Stimulated activated CD8-positive, alpha-beta memory T cell treated with anti-CD3 and anti-CD28 coated beads, Interleukin-4, amount 100 ng/mL, for 1 hour (primary cell): ENCODE data around the gene XPNPEP3.
"Not testable (repeated sequence)": the region's sequence is repeated elsewhere in the genome, so short reads cannot be mapped to it uniquely, and the experiment has no call there.

Experiments used
- DNase-seq, 2 donors: peaks; one replicate each; pipeline ENCODE4 v3.0.0-alpha.2; 2020; ENCODE audit warnings: low read depth in 2 of 2, low spot score in 1 of 2

The XPNPEP3 gene

DNA sequence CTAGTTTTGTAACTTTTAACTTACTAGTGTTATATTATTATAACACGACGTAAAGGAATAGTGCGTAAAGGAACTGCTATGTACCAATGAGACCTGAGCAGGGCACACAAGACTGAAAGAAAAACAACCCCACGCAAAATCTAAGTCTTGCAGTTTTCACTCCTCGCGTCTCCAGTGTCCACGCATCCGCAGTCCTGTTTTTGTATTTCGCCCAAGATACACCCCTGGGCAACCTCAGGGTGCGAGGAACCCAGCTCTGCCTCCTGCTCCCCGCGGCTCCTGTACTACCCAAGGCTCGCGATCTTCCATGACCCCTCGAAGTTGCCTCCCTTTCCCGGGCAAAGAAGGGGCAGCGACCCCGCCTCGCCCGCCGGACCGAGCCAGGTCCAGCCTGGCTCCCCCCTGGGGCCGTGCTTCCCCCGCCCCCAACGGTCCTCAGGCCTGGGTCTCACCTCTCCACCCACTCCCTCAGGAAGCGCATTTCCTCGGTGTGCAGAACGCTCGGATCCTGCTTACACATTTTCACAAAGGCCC lies 902 bp upstream of the XPNPEP3 start:
- DNase-seq: no peak

DNA sequence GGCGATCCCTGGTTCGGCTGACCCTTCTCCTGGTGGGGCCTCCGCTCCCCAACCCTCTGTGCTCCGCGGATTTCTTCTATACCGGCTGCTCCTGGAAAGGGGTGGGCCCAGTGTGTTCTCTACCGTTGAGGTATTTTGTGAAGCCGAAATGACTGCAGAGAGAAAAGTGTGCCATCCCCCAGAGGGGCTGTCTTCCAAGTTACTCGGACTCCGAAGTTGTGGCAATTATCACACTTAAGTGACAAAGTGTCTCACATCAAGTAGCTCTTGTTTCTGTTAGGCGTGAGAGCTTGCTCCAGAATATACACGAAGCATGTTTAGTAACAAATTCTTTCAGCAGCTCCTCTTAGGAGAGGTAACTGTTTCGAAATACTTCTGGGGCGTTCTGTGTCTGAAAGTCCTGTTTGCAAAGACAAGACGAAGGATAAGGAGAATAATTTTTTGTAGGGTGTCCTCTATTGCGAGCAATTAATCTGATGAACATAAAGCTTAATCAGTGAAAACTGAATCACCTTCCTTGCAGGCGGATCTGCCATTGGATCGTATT lies 434 bp downstream of the XPNPEP3 start:
- DNase-seq: no peak

DNA sequence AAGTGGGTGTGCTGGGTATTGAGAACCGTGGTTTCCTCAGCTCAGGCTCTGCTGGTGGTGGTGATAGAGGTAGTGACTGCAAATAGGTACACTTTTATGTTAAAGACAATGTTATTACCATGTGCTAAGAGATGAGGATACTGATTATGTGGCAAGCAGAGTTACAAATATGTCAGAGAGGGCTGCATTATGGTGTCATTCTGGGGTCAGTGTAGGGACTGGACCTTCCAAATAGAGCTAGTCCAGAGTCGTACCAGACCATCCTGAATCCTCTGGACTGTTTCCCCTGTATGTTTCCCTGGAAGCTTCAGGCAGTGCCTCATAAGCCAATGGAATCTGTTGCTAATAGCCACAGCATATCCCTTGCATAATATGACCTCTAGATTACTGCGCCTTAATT lies 5.1 kb downstream of the XPNPEP3 start, which contains the start of gene DNAJB7:
TSS of gene DNAJB7 (minus strand) at position 101 of the 400 bp plus-strand sequence. CDS start 119 bp downstream, outside the sequence.
- DNase-seq: no peak

DNA sequence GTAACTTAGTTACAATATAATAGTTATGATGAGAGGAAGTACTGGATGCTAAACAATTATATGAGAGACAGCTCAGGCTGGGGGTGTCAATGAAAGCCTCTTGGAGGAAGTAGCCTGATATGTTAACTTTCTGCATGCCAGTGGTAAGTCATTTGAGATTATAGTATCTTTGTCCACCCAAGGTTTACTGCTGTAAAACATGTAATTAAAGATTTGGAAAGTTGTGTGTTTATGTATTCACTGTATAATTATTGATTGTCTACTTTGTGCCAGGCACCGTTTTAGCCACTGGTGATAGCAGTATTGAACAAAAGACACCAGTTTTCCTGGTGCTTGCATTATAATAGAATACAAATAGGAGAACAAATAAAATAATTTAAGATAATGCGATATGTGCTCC lies 5.6 kb downstream of the XPNPEP3 start:
- no peak for DNase-seq

DNA sequence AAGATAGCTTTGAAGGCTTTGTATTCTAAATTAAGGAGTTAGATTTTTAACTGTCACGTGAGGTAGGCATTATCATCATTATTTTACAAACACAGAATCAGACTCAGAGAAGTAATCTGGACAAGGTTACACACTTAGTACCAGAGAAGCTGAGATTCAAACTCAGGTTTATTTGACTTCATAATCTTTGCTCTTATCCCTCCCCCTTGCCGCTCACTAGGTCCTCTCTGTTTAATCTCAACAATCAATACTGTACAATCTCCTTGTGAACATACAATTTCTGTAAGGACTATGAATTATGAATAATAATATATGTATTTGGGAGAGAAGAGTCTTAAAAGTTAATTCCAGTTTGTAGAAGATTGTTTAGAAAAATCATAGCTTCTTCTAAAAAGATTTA lies 10.2 kb downstream of the XPNPEP3 start:
- DNase-seq: no peak

DNA sequence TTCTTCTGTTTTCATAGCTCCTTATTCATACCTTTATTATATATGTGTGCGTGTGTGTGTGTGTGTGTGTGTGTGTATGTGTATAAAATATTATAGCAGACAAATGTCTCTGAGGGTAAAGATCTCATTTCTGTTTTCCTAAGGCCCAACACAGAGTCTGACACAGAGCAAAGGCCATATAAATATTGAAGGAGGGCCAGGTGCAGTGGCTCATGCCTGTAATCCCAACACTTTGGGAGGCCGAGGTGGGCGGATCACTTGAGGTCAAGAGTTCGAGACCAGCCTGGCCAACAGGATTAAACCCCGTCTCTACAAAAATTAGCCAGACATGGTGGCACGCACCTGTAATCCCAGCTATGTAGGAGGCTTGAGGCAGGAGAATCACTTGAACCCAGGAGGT lies 11.4 kb downstream of the XPNPEP3 start:
- not testable (repeated sequence) for DNase-seq

DNA sequence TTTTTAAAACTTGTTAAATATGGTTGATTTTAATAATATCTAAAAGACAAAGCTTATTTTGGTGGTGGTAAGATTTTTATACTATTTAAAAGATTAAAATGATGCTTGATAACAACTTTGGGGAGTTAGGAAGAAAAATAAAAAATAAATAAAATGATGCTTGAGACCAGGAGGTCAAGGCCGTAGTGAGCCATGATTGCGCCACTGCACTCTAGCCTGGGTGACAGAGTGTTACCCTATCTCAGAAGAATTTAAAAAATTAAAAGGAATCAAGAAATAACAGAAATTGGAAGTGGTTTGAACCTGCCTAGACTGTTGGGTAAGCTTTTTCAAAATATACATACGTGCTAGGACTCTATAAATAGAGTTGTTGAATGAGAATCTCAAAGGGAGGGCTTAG lies 17.1 kb downstream of the XPNPEP3 start:
- no peak for DNase-seq

DNA sequence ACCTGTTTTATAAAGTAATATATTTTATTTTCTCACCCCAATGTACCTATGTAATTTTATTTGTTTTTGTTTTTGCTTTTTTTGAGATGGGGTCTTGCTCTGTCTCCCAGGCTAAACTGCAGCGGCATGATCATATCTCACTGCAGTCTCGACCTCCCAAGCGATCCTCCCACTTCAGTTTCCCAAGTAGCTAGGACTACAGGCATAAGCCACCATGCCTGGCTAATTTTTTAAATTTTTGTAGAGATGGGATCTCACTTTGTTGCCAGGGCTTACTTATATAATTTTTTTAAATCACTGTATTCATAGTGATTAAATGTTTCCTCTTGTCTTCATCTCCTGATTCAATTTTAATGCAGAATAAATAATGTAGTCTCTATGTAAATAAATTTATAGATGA lies 18.2 kb downstream of the XPNPEP3 start:
- no peak for DNase-seq

DNA sequence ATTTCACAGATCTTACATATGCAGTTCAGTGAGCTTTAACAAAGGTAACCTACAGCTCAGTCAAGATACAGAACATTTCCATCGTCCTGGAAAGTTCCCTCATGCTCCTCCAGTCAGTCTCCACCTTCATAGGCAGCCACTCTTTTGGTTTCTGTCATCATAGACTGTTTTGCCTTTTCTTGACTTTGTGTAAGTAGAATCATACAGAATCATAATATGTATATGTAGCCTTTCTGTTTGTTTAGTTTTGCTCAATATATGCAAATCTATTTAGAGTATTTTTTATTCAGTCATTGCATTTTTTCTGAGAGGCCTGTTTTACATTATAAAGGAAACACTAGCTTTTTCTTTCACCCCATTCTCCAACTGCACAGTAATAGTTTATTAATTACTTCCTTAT lies 20.0 kb downstream of the XPNPEP3 start:
- no peak for DNase-seq

DNA sequence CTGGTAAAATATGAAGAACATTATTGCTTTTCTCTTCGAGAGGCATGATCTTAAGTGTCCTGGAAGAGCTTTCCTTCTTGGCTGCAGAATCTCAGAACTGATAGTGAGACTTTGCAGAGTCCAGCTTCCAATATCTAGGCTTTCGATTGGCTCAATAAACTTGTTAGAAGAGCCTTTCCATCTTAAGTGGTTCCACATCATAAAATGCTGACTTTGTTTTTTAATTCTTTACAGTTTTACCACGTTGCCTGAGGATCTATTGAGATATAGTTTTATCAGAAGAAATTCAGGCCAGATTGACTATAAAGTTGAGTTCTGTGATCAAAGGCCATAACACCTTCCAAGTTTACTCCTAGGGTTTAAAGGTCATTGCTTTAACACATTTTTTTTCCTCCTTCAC lies 20.5 kb downstream of the XPNPEP3 start:
- no peak for DNase-seq

DNA sequence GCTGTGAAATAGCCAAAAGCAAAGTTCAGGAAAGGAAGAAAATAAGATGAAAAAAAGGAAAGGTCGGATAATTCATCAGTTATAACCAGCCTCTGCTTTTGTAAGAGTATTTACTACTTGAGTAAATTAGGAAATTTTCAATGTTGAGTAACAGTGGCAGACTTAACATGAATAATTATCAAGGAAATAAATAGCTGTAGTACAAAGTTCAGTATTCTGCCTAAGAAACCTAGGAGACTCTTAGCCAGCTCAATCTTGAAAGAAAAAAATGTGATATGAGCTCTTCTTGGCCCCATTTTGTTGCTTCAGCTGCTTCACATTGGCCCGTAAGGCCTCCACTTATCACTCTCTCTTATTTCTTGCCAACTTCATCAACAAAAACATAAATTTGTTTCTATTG lies 22.0 kb downstream of the XPNPEP3 start:
- no peak for DNase-seq

DNA sequence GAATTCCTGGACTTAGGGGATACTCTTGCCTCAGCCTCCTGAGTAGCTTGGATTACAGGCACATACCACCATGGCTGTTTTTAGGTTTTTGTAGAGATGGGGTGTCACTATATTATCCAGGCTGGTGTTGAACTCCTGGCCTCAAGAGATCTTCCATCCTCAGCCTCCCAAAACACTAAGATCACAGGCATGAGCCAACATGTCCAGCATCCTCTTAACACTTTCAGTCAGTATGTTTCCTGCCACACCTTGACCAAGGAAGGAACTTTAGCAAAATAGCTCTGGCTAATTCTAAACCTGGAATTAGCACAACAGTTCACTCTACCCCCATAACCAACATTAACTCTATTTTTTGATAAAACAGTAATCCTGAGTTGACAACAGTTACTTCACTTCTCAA lies 32.2 kb downstream of the XPNPEP3 start:
- no peak for DNase-seq

DNA sequence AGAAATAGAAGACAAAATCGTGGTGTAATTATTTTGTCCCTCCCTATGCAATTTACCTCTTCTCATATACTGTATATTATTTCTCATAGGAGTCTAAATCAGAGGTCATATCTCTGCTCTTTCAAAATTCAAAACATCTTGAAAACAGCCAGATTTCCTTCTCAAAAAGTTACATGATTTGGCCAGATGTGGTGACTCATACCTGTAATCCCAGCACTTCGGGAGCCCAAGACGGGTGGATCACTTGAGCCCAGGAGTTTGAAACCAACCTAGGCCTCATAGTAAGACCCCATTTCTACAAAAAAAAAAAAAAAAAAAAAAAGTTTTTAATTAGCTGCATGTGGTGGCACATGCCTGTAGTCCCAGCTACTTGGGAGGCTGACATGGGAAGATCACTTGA lies 33.9 kb downstream of the XPNPEP3 start:
- no peak for DNase-seq

DNA sequence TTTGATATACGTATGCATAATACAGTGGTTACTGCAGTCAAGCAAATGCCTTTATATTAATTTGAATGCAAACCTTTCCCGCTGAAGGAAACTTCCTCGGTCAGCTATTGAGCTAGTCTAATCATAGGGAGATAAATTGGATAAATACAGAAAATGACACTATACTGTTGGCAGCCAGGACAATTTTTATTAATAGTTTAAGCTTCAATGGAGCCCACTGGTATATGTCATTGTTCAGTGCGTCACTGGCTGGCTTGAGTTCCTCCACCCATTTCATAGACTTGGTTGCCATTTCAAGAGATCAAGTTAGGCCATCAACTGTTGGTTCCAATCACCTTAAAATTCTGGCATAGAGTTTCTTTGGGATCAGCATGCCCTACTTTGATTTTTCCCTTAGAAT lies 37.5 kb downstream of the XPNPEP3 start:
- DNase-seq: no peak

DNA sequence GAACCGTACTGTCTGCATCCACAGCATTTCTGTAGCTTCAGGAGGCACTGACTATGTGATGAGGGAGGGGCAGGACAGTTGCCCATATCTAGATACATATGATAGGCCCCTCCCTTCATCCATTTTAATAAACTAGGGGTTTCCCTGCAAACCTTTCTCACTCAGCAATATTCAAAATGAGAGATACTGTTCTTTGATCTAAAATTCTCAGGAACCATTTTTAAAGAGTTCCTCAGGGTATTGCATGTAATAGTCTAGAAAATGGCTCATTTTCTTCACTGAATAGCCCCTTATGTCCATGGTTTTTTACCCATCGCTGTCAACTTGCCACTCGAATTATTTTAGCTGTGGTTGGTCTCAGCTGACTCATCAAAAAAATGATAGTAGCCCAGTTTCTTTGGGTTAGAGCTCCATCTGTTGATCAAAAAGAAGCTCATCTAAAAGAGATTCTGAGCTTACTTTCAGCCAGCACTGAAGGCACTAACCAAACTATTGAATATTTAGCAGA lies 42.0 kb downstream of the XPNPEP3 start:
- DNase-seq: no peak

DNA sequence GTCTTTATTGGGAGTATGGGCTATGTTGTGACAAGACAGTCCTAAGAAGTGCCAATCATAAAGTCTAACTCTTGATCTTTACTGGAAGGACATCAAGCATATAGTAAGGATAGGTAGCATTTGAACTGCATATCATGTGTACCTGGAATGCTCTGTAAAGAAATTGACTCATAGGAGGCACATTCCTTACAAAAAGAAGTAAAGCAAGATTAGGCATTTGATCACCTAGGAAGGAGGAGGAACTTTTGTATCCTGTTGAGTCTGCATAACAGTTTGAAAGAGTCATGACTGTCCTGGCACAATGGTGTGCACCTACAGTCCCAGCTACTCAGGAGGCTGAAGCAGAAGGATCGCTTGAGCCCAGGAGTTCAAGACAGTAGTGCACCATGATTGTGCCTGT lies 47.2 kb downstream of the XPNPEP3 start:
- DNase-seq: no peak

DNA sequence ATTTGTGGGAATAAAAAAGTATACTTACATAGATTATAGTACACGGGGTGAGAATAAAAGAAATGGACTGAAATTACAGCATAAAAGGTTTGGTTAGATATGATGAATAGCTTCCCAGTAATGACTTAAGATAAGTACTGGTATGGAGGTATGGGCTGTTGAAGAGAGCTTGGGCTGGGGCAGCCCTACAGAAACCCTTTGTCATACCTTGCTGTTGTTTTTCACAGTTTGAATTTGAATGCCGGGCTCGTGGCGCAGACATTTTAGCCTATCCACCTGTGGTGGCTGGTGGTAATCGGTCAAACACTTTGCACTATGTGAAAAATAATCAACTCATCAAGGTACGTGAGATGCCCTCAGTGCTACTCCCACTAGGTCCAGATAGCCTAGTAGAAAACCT lies 51.9 kb downstream of the XPNPEP3 start:
- no peak for DNase-seq

DNA sequence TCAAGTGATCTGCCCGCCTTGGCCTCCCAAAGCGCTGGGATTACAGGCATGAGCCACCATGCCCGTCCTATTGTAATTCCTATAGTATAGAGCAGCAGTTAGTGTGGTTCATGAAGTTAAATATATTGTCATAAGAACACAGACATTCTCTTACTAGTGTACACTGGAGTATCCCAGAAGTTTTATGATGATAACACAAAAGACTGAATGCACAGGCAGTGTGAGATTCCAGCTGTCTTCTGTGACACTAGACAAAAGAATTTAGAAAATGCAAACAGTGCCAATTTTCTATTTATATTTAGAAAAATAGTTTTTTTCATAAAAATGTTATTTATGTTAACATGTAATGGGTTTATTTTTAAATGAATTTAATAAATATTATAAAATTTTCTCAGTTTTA lies 54.8 kb downstream of the XPNPEP3 start:
- no peak for DNase-seq

DNA sequence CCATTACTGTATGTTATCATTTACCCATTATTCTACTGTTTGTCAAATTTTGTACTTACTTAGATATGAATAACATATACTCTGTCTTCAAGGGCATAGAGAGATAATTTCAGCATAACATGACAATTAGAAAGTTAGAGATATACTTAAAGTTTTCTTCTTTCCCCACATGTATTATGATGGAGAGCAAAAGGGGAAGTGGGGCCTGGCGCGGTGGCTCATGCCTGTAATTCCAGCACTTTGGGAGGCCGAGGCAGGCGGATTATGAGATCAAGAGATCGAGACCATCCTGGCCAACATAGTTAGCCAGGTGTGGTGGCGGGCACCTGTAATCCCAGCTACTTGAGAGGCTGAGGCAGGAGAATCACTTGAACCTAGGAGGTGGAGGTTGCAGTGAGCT lies 56.0 kb downstream of the XPNPEP3 start:
- not testable (repeated sequence) for DNase-seq

DNA sequence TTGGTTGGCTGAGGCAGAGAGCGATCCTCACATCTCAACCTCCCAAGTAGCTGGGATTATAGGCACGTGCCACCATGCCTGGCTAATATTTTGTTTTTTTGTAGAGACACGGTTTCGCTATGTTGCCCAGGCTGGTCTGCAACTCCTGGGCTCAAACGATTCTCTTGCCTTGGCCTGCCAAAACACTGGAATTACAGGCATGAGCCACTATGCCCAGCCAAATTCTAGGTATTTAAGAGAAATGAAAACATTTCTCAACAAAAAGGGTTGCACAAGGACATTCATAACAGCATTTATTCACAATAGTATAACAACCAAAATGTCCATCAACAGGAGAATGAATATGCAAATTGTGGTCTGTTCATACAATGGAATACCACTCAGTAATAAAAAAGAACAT lies 62.5 kb downstream of the XPNPEP3 start:
- no peak for DNase-seq

DNA sequence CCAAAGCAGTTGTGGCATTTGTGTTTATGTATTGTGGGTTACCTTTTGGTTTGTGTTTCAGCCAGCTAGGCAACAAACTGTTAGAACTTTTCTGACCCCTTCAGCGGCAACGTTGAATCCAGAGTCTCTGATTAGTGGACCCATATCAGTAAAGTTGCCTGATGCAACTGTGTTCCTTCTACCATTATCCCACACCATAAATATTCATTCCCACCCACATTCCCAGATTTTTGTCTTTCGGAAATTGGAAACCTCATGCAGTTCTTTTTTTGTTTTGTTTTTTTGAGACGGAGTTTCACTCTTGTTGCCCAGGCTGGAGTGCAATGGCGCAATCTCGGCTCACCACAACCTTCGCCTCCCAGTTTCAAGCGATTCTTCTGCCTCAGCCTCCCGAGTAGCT lies 63.6 kb downstream of the XPNPEP3 start:
- no peak for DNase-seq

DNA sequence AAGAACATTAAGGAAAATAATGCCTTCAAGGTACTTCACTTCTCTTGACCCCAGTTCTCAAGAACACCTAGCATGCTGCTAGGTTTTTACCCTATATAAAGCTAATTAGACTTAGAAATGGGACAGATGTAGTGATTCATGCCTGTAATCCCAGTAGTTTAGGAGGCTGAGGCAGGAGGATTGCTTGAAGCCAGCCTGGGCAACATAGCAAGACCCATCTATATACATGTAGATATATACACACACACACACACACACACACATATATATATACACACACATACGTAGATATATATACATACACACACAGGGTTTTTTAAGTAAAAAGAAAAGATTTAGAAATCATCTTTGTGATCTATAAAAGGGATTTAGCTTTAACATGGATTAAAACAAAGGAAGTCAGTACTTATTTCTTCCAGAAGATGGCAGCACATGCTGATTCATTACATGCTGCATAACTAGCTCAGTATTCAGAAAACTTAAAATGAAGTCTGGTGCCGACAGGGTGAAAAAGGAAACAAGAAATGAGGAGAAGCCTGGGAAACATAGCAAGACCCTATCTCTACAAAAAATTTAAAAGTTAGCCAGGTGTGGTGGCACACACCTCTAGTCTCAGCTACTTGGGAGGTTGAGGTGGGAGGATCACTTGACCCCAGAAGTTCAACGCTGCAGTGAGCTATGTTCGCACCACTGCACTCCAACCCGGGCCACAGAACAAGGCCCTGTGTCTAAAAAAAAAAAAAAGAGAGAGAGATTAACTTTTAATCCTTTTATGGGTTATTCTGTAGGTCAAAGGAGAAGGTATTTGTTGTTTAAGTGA lies 65.7 kb downstream of the XPNPEP3 start:
- no peak for DNase-seq

DNA sequence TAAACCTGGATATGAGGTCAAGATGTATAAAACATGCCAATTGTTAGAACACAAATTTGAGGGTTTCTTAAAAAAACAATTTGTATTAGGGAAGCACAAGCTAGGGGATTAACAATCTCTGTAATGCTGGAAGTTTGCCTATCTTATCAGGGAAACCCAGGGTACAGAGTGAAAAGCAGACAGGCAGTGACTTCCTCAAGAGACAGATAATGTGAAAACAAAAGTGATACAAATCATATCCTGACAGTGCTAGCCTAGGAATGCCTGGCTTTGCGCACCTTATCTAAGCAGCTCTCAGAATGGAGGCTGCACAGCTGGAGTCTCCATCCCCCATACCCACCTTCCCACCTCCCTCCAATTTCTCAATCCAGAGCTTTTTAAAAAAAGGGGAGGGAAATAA lies 71.7 kb downstream of the XPNPEP3 start:
- DNase-seq: no peak
